GM12891 (cell line): Measurements from ENCODE around the gene KRT8.

ENCODE experiments used
- POLR2A ChIP-seq: IDR thresholded peaks from 2 replicates; pipeline ENCODE4 v1.6.1; 2011; ENCODE audit warnings: low read depth, low read length, control low read depth
- POLR2AphosphoS5 ChIP-seq: IDR thresholded peaks from 2 replicates; pipeline ENCODE4 v1.6.1; 2011; ENCODE audit warnings: low read depth, low read length, control low read depth

- TF ChIP-seq POLR2A (no peak), POLR2AphosphoS5 (no peak)
Observed at GRCh38 chr12:52847335-52848102, 57.4 kb downstream of the KRT8 start.
